Suppressor macrophage (primary cell): Measurements from ENCODE around the gene SUPT6H.

Experiments
- DNase-seq, 4 experiments: peaks; one replicate each; pipeline ENCODE4 v3.0.0-alpha.2; 2020 to 2022

SUPT6H gene

GRCh38 chr17:28737770-28738679 lies 76.0 kb downstream of the SUPT6H start:
- DNase-seq: no peak

GRCh38 chr17:28738680-28739384 lies 76.8 kb downstream of the SUPT6H start:
- DNase-seq: no peak

- no peak for DNase-seq
These were observed 78.7 kb downstream of the SUPT6H start for GRCh38 chr17:28740406-28741357.

GRCh38 chr17:28741358-28742349 lies 79.6 kb downstream of the SUPT6H start:
- DNase-seq: peak; percentile 74 to 83 (median 80)

GRCh38 chr17:28743243-28744103 lies 81.5 kb downstream of the SUPT6H start, which contains the start of gene TRAF4:
TSS of gene TRAF4 (plus strand) at chr17:28744011. CDS start at chr17:28744113, 102 bp downstream.
- DNase-seq: peak; percentile 93 to 97 (median 94)

GRCh38 chr17:28744104-28744971 lies 82.3 kb downstream of the SUPT6H start:
- peak; percentile 37 to 70 (median 58) for DNase-seq

GRCh38 chr17:28744972-28745785 lies 83.2 kb downstream of the SUPT6H start:
- DNase-seq: peak in 3 of 4 experiments; percentile 25 to 49 (median 40)

- no peak for DNase-seq
These were observed 83.9 kb downstream of the SUPT6H start for GRCh38 chr17:28745786-28746411.

GRCh38 chr17:28746611-28747050 lies 84.6 kb downstream of the SUPT6H start:
- no peak for DNase-seq

GRCh38 chr17:28747051-28747691 lies 85.2 kb downstream of the SUPT6H start:
- DNase-seq: no peak

- DNase-seq: no peak
These were observed 86.1 kb downstream of the SUPT6H start for GRCh38 chr17:28747801-28748750.

- DNase-seq: no peak
These were observed 87.0 kb downstream of the SUPT6H start for GRCh38 chr17:28748852-28749515.

- no peak for DNase-seq
These were observed 87.6 kb downstream of the SUPT6H start for GRCh38 chr17:28749516-28750177.

GRCh38 chr17:28750178-28751047 lies 88.4 kb downstream of the SUPT6H start:
- peak; percentile 93 to 96 (median 94) for DNase-seq
